IPS-18a (cell line): Measurements from ENCODE around the gene DNAL1.
"Not testable (repeated sequence)": the region's sequence is repeated elsewhere in the genome, so short reads cannot be mapped to it uniquely, and the experiment has no call there.

Experiments
- H3K27ac ChIP-seq: one replicate; pipeline ENCODE4 v1.5.1; 2013; ENCODE audit warnings: low read length
- H3K27me3 ChIP-seq: one replicate; pipeline ENCODE4 v1.6.1; 2013; ENCODE audit warnings: mild to moderate bottlenecking, low read length; ENCODE audit not compliant: control insufficient read depth, insufficient read depth
- H3K36me3 ChIP-seq: one replicate; pipeline ENCODE4 v1.6.1; 2013; ENCODE audit warnings: low read depth, low read length; ENCODE audit not compliant: control insufficient read depth
- H3K4me1 ChIP-seq: one replicate; pipeline ENCODE4 v1.6.1; 2013; ENCODE audit warnings: low read depth, low read length; ENCODE audit not compliant: control insufficient read depth
- H3K4me3 ChIP-seq: one replicate; pipeline ENCODE4 v1.5.1; 2013; ENCODE audit warnings: low read length
- H3K9ac ChIP-seq: one replicate; pipeline ENCODE4 v1.6.1; 2013; ENCODE audit warnings: mild to moderate bottlenecking, low read length, moderate library complexity
- H3K9me3 ChIP-seq: one replicate; pipeline ENCODE4 v1.6.1; 2013; ENCODE audit warnings: low read depth, low read length; ENCODE audit not compliant: control insufficient read depth

The DNAL1 gene

GRCh38 chr14:73620268-73620667, 24.5 kb upstream of the DNAL1 start:
- H3K27ac ChIP-seq, result no peak overlapping the region
- H3K36me3 ChIP-seq, result no peaks in the 10 kb centered on the region
- no peak overlapping the region for H3K4me3 ChIP-seq
- peaks cover 11% of the 10 kb centered on the region for H3K27me3 ChIP-seq
- H3K4me1 ChIP-seq, result peaks cover 8% of the 10 kb centered on the region
- no peaks in the 10 kb centered on the region for H3K9me3 ChIP-seq
- no peak overlapping the region for H3K9ac ChIP-seq

GRCh38 chr14:73623504-73624054, 21.2 kb upstream of the DNAL1 start:
- no peak overlapping the region for H3K9ac ChIP-seq
- H3K36me3 ChIP-seq, result no peaks in the 10 kb centered on the region
- peaks cover 4% of the 10 kb centered on the region for H3K27me3 ChIP-seq
- H3K9me3 ChIP-seq, result no peaks in the 10 kb centered on the region
- H3K4me3 ChIP-seq, result no peak overlapping the region
- H3K27ac ChIP-seq, result no peak overlapping the region
- no peaks in the 10 kb centered on the region for H3K4me1 ChIP-seq

- Histone ChIP-seq H3K27ac (no peak overlapping the region), H3K27me3 (no peaks in the 10 kb centered on the region), H3K4me1 (no peaks in the 10 kb centered on the region)
Observed at GRCh38 chr14:73625706-73626105, 19.1 kb upstream of the DNAL1 start.

GRCh38 chr14:73627151-73627558, 17.6 kb upstream of the DNAL1 start:
- no peak overlapping the region for H3K27ac ChIP-seq

More at GRCh38 chr14:73625706-73626105, 19.1 kb upstream of the DNAL1 start:
- Histone ChIP-seq H3K4me3 (no peak overlapping the region), H3K9me3 (no peaks in the 10 kb centered on the region), H3K36me3 (no peaks in the 10 kb centered on the region), H3K9ac (no peak overlapping the region)

GRCh38 chr14:73630009-73630780, 14.6 kb upstream of the DNAL1 start:
- no peaks in the 10 kb centered on the region for H3K36me3 ChIP-seq
- no peaks in the 10 kb centered on the region for H3K9me3 ChIP-seq
- peaks cover 8% of the 10 kb centered on the region for H3K4me1 ChIP-seq
- no peak overlapping the region for H3K27ac ChIP-seq
- H3K9ac ChIP-seq, result no peak overlapping the region
- no peak overlapping the region for H3K4me3 ChIP-seq
- no peaks in the 10 kb centered on the region for H3K27me3 ChIP-seq

More at GRCh38 chr14:73627151-73627558, 17.6 kb upstream of the DNAL1 start:
- Histone ChIP-seq H3K9me3 (no peaks in the 10 kb centered on the region), H3K9ac (no peak overlapping the region), H3K4me3 (no peak overlapping the region), H3K4me1 (no peaks in the 10 kb centered on the region), H3K27me3 (no peaks in the 10 kb centered on the region), H3K36me3 (no peaks in the 10 kb centered on the region)

GRCh38 chr14:73633116-73634010, 11.4 kb upstream of the DNAL1 start:
- peaks cover 8% of the 10 kb centered on the region for H3K4me1 ChIP-seq
- peak overlapping the region; percentile 73 for H3K4me3 ChIP-seq
- no peak overlapping the region for H3K27ac ChIP-seq
- H3K9me3 ChIP-seq, result no peaks in the 10 kb centered on the region
- H3K9ac ChIP-seq, result peak overlapping the region; percentile 72
- no peaks in the 10 kb centered on the region for H3K27me3 ChIP-seq
- no peaks in the 10 kb centered on the region for H3K36me3 ChIP-seq

GRCh38 chr14:73634011-73634833, 10.6 kb upstream of the DNAL1 start:
- Histone ChIP-seq H3K36me3 (no peaks in the 10 kb centered on the region), H3K4me1 (peaks cover 8% of the 10 kb centered on the region), H3K9me3 (no peaks in the 10 kb centered on the region), H3K4me3 (peak overlapping the region; percentile 73), H3K9ac (peak overlapping the region; percentile 72), H3K27me3 (no peaks in the 10 kb centered on the region), H3K27ac (no peak overlapping the region)

GRCh38 chr14:73636355-73636754, 8.4 kb upstream of the DNAL1 start:
- not testable (repeated sequence) for H3K9me3 ChIP-seq, H3K4me3 ChIP-seq, H3K27me3 ChIP-seq, H3K9ac ChIP-seq, H3K36me3 ChIP-seq, H3K27ac ChIP-seq, H3K4me1 ChIP-seq

- H3K9ac ChIP-seq, result no peak overlapping the region
- H3K27me3 ChIP-seq, result no peaks in the 10 kb centered on the region
Observed at GRCh38 chr14:73637830-73638229, 7.0 kb upstream of the DNAL1 start.

GRCh38 chr14:73640796-73641365, 3.9 kb upstream of the DNAL1 start:
- Histone ChIP-seq H3K9ac (no peak overlapping the region), H3K9me3 (no peaks in the 10 kb centered on the region), H3K4me1 (peaks cover 8% of the 10 kb centered on the region), H3K27me3 (no peaks in the 10 kb centered on the region), H3K4me3 (no peak overlapping the region), H3K36me3 (no peaks in the 10 kb centered on the region), H3K27ac (no peak overlapping the region)

More at GRCh38 chr14:73637830-73638229, 7.0 kb upstream of the DNAL1 start:
- no peak overlapping the region for H3K4me3 ChIP-seq
- H3K4me1 ChIP-seq, result peaks cover 8% of the 10 kb centered on the region
- no peaks in the 10 kb centered on the region for H3K9me3 ChIP-seq
- H3K27ac ChIP-seq, result no peak overlapping the region
- no peaks in the 10 kb centered on the region for H3K36me3 ChIP-seq
